Esophagus (tissue), 2 donors: ENCODE data around the gene CLSTN3. TPM values are rescaled to one million over a fixed set of nuclear protein-coding genes. Genes with fewer than 3 reads are reported as not detected.
"Not testable (repeated sequence)": the region's sequence is repeated elsewhere in the genome, so short reads cannot be mapped to it uniquely, and the experiment has no call there.

Experiments
- H3K27ac ChIP-seq, 2 donors: one replicate each; pipeline ENCODE4 v1.5.1; 2013; ENCODE audit warnings: low read depth in 2 of 2, mild to moderate bottlenecking in 2 of 2, inconsistent platforms in 1 of 2, low read length in 1 of 2, moderate library complexity in 1 of 2
- H3K27me3 ChIP-seq, 2 donors: one replicate each; pipeline ENCODE4 v1.6.1; 2013; ENCODE audit warnings: low read length in 2 of 2, control low read depth in 1 of 2, mild to moderate bottlenecking in 1 of 2; ENCODE audit not compliant: insufficient read depth in 2 of 2, control insufficient read depth in 1 of 2
- H3K36me3 ChIP-seq, 2 donors: one replicate each; pipeline ENCODE4 v1.6.1; 2013; ENCODE audit warnings: low read length in 1 of 2; ENCODE audit not compliant: control insufficient read depth in 2 of 2, insufficient read depth in 2 of 2
- H3K4me1 ChIP-seq, 2 donors: one replicate each; pipeline ENCODE4 v1.6.1; 2013; ENCODE audit warnings: low read length in 1 of 2; ENCODE audit not compliant: control insufficient read depth in 2 of 2, insufficient read depth in 2 of 2
- H3K4me3 ChIP-seq, 2 donors: one replicate each; pipeline ENCODE4 v1.5.1; 2013; ENCODE audit warnings: low read length in 2 of 2, mild to moderate bottlenecking in 2 of 2, low read depth in 1 of 2, moderate library complexity in 1 of 2
- H3K9me3 ChIP-seq, 2 donors: one replicate each; pipeline ENCODE4 v1.6.1; 2013; ENCODE audit warnings: mild to moderate bottlenecking in 2 of 2, low read depth in 1 of 2, low read length in 1 of 2, moderate library complexity in 1 of 2; ENCODE audit not compliant: control insufficient read depth in 2 of 2, insufficient read depth in 1 of 2
- WGBS, 2 donors: extraction: QIAGEN DNeasy Blood & Tissue Kit; methylation state at CpG; one replicate each; pipeline ENCODE4 v1.1.7; 2013; 5-methylcytosine and 5-hydroxymethylcytosine counted together
- polyA plus RNA-seq, 2 donors: library from polyadenylated mRNA; stranded (reverse); fragments of 200-250 nt; gene quantifications; one replicate each; pipeline ENCODE4 v1.2.3, GENCODE V29; 2013
- donor health status: healthy with polysubstance abuse.
- donor health status: Bipolar disorder and iron deficiency.

The CLSTN3 gene
- polyA plus RNA-seq, 2 donors = 5.3 to 12.0 TPM

GRCh38 chr12:7171854-7172253 is 41.7 kb downstream of the CLSTN3 start:
- Histone ChIP-seq H3K9me3 (peaks cover 0 to 6% of the 10 kb centered on the region in 2 donors), H3K4me3 (no peak overlapping the region), H3K27me3 (peaks cover 2 to 5% of the 10 kb centered on the region in 2 donors), H3K27ac (no peak overlapping the region), H3K36me3 (no peaks in the 10 kb centered on the region), H3K4me1 (no peaks in the 10 kb centered on the region)
- WGBS, 2 donors = 64 to 71% methylated on average over 1 of the region's 1 CpG

GRCh38 chr12:7175493-7175892 is 45.3 kb downstream of the CLSTN3 start:
- no peak overlapping the region for H3K4me3 ChIP-seq
- H3K27me3 ChIP-seq = peaks cover 3 to 5% of the 10 kb centered on the region in 2 donors
- H3K27ac ChIP-seq = no peak overlapping the region
- H3K36me3 ChIP-seq = no peaks in the 10 kb centered on the region
- H3K4me1 ChIP-seq = no peaks in the 10 kb centered on the region
- no peaks in the 10 kb centered on the region for H3K9me3 ChIP-seq

GRCh38 chr12:7176595-7176994 is 46.4 kb downstream of the CLSTN3 start:
- Histone ChIP-seq H3K4me1 (no peaks in the 10 kb centered on the region), H3K27ac (no peak overlapping the region), H3K4me3 (no peak overlapping the region), H3K27me3 (peaks cover 3% of the 10 kb centered on the region in 2 donors), H3K9me3 (no peaks in the 10 kb centered on the region), H3K36me3 (no peaks in the 10 kb centered on the region)
- 45 to 58% methylated on average over 2 of the region's 2 CpGs for WGBS, 2 donors

- H3K4me1 ChIP-seq = no peaks in the 10 kb centered on the region
- H3K9me3 ChIP-seq = no peaks in the 10 kb centered on the region
- no peak overlapping the region for H3K27ac ChIP-seq
- peaks cover 3% of the 10 kb centered on the region in 2 donors for H3K27me3 ChIP-seq
- WGBS, 2 donors = 90 to 92% methylated on average over 2 of the region's 2 CpGs
- H3K36me3 ChIP-seq = no peaks in the 10 kb centered on the region
- no peak overlapping the region for H3K4me3 ChIP-seq
These were observed 48.3 kb downstream of the CLSTN3 start for GRCh38 chr12:7178481-7178880.

GRCh38 chr12:7180685-7181084 is 50.5 kb downstream of the CLSTN3 start:
- Histone ChIP-seq H3K27ac (no peak overlapping the region), H3K4me1 (no peaks in the 10 kb centered on the region), H3K36me3 (no peaks in the 10 kb centered on the region), H3K9me3 (no peaks in the 10 kb centered on the region), H3K27me3 (peaks cover 0 to 3% of the 10 kb centered on the region in 2 donors), H3K4me3 (no peak overlapping the region)
- 41 to 52% methylated on average over 1 of the region's 1 CpG for WGBS, 2 donors

GRCh38 chr12:7186058-7186457 is 55.9 kb downstream of the CLSTN3 start:
- not testable (repeated sequence) for H3K27ac ChIP-seq, H3K27me3 ChIP-seq, H3K9me3 ChIP-seq, H3K4me3 ChIP-seq, H3K36me3 ChIP-seq
- 49 to 52% methylated on average over 2 of the region's 2 CpGs for WGBS, 2 donors
- H3K4me1 ChIP-seq = peaks cover 0 to 12% of the 10 kb centered on the region in 2 donors

GRCh38 chr12:7188562-7189397 is 58.6 kb downstream of the CLSTN3 start:
- Histone ChIP-seq H3K27ac (peak overlapping the region; percentile 69 to 91), H3K27me3 (no peaks in the 10 kb centered on the region), H3K4me3 (peak overlapping the region; percentile 56 to 75), H3K36me3 (no peaks in the 10 kb centered on the region), H3K4me1 (peaks cover 0 to 12% of the 10 kb centered on the region in 2 donors), H3K9me3 (no peaks in the 10 kb centered on the region)
- WGBS, 2 donors = 1 to 3% methylated on average over 21 of the region's 21 CpGs

- no peaks in the 10 kb centered on the region for H3K36me3 ChIP-seq
- 0 to 1% methylated on average over 57 to 68 of the region's 68 CpGs for WGBS, 2 donors
These were observed 59.5 kb downstream of the CLSTN3 start, which contains the start of gene PEX5 for GRCh38 chr12:7189398-7190267. TSS of gene PEX5 (plus strand) at chr12:7189686. CDS start at chr12:7190378, 692 bp downstream.

GRCh38 chr12:7190268-7191055 is 60.3 kb downstream of the CLSTN3 start:
- no peaks in the 10 kb centered on the region for H3K9me3 ChIP-seq
- H3K27ac ChIP-seq = peak overlapping the region; percentile 76 to 82
- 27% methylated on average over 17 of the region's 17 CpGs for WGBS, 2 donors
- no peaks in the 10 kb centered on the region for H3K36me3 ChIP-seq
- peak overlapping the region; percentile 75 to 90 for H3K4me3 ChIP-seq
- H3K27me3 ChIP-seq = no peaks in the 10 kb centered on the region
- peaks cover 0 to 12% of the 10 kb centered on the region in 2 donors for H3K4me1 ChIP-seq

More at GRCh38 chr12:7189398-7190267, 59.5 kb downstream of the CLSTN3 start, which contains the start of gene PEX5:
- peak within 1 kb of the TSS; percentile 75 to 90 for H3K4me3 ChIP-seq
- no peaks in the 10 kb centered on the region for H3K27me3 ChIP-seq
- peak within 1 kb of the TSS; percentile 82 to 91 for H3K27ac ChIP-seq
- H3K4me1 ChIP-seq = peaks cover 0 to 12% of the 10 kb centered on the region in 2 donors
- H3K9me3 ChIP-seq = no peaks in the 10 kb centered on the region
